NCI-H69 (cell line): ENCODE measurements around the gene MAP2K1.
"Not testable (repeated sequence)": the region's sequence is repeated elsewhere in the genome, so short reads cannot be mapped to it uniquely, and the experiment has no call there.

Experiments used
- DNase-seq: peaks from one replicate; lab custom pipeline; 2025; lab: John Stamatoyannopoulos, UW

Gene MAP2K1

DNA sequence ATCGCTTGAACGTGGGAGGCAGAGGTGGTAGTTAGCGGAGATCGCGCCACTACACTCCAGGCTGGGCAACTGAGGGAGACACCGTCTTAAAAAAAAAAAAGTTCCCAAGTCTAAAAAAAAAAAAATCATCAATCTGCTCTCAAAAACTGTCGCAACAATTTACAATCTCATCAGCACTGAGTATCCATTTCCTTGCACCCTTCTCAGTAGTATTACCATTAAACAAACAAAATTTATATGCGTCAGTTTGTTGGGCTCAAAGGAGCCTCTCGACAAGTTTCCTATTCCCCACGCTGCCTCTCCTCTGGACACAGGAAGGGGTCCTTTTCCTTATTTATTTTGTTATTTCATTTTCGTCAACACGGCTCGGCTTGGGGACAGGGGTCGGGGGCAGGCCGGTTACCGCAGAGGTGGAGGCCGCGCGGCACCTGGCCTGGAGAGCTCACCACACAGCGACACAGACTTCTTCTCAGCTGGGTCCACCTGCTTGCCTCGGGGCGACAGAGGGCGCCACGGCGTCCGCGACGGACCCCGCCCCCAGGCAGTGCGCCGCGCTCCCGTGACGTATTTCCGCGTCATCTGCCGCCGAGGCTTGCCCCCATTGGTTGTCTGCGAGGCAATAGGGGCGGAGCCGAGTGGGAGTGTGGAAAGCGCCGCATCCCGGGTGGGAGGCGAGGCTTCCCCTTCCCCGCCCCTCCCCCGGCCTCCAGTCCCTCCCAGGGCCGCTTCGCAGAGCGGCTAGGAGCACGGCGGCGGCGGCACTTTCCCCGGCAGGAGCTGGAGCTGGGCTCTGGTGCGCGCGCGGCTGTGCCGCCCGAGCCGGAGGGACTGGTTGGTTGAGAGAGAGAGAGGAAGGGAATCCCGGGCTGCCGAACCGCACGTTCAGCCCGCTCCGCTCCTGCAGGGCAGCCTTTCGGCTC lies at the start of gene MAP2K1:
Gene MAP2K1, plus strand, starts transcription at position 709 of the 920 bp plus-strand sequence. CDS start 436 bp downstream, outside the sequence.
- peak; percentile 99 for DNase-seq

GRCh38 chr15:66348530-66348929 lies 38.2 kb upstream of the MAP2K1 start:
- not testable (repeated sequence) for DNase-seq

- no peak for DNase-seq
Measured at GRCh38 chr15:66356077-66356358, 30.7 kb upstream of the MAP2K1 start.

DNA sequence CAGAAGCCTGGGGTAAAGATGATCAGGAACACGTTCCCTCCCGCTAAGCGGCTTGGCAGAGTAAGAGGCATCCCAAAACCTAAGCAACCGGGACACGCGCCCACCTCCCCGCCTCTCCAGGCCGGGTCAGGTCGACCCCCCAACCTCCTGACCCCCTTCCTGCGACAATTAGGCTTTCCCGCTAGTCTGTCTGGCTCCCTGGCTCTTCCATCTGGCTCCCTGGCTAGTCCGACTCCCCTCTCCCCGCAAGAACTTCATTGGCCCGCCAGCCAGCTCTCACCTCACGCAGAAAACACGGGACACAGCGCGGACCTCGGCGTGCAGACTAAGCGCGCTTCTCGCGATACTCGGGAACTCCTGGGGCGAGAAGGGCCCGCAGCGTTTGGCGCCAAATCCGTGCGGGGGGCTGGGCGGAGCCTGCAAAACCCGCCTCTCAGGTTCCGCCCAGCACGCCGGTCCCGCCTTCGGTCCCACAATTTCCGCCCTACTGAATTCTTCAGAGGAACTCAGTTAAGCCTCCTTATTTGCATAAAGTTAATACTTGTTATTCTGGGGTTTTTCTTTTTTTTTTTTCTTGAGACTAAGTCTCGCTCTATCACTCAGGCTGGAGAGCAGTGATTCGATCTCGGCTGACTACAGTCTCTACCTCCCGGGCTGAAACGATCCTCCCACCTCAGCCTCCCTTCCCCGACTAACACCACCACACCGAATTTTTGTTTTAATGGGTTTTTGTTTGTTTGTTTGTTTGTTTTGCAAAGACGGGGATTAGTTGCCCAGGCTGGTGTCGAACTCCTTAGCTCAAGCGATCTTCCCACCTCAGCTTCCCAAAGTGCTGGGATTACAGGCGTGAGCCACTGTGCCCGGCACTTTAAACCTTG lies 30.1 kb upstream of the MAP2K1 start, which contains the start of gene TIPIN:
Gene TIPIN, minus strand, starts transcription at position 327 of the 878 bp plus-strand sequence. CDS start 3,738 bp downstream, outside the sequence.
- peak; percentile 99 for DNase-seq

DNA sequence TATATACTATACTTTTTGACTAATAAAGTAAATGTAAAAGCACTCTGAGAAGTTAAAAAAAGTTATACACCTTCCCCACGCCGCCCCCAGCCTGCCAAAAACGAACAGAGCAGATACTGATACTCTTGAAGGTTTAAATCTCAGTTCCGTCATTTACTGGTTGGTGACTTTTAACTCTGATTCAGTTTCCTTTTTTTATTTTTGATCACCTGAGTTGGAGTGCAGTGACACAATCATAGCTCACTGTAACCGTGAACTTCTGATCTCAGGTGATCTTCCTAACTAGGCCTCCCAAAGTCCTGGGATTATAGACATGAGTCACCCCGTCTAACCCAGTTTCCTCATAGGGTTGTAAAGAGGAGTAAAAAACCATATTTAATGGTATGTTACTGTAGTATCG lies 27.0 kb upstream of the MAP2K1 start:
- no peak for DNase-seq

DNA sequence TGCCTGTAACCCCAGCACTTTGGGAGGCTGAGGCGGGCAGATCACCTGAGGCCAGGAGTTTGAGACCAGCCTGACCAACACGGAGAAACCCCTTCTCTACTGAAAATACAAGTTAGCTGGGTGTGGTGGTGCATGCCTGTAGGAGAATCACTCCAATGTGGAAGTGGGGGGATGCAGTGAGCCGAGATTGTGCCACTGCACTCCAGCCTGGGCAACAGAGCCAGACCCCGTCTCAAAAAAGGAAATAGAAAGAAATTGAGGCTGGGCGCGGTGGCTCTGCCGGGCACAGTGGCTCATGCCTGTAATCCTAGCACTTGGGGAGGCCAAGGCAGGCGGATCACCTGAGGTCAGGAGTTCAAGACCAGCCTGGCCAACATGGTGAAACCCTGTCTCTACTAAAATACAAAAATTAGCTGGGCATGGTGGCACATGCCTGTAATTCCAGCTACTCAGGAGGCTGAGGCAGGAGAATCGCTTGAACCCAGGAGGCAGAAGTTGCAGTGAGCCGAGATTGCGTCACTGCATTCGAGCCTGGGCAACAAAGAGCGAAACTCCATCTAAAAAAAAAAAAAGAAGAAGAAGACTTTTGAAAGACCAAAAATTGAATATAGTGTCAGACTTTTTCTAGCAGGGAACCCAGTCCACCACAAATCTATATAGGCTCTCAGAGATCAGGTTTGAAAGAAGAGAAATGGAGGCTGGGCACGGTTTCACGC lies 24.8 kb upstream of the MAP2K1 start:
- DNase-seq, result not testable (repeated sequence)

DNA sequence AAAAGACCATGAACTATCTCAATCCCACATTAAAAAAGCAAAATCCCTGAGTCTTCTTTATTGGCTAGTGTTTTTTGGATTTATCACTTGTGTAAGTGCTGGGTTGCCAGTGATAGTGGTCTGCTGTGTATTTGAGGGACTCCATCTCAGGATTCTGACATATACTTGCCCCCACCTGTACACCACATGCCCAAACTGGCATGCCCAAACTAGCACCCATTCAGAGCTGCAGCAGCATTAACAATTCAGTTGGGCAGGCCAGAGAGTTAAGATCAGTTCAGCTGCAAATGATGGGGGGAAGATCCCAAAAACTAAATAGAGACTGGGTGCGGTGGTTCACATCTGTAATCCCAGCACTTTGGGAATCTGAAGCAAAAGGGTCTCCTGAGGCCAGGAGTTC lies 23.9 kb upstream of the MAP2K1 start:
- no peak for DNase-seq

DNA sequence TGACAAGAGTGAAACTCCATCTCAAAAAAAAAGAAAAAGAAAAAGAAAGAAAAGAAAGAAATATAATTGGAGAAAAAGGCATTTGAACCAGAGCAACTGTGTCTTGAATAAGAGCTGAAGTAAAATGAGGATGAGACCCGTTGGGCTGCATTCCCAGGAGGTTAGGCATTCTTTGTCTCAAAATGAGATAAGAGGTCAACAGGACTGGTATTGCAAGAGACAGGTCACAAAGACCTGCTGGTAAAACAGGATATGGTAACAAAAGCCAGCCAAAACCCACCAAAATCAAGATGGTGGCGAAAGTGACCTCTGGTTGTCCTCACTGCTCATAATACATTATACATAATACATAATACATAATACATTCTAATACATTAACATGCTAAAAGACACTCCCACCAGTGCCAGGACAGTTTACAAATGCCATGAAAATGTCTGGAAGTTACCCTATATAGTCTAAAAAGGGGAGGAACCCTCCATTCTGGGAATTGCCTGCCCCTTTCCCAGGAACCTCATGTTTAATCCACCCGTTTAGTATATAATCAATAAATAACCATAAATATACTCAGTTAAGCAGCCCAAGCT lies 21.7 kb upstream of the MAP2K1 start:
- no peak for DNase-seq

- peak; percentile 62 for DNase-seq
Measured at GRCh38 chr15:66369773-66370651, 16.7 kb upstream of the MAP2K1 start.

DNA sequence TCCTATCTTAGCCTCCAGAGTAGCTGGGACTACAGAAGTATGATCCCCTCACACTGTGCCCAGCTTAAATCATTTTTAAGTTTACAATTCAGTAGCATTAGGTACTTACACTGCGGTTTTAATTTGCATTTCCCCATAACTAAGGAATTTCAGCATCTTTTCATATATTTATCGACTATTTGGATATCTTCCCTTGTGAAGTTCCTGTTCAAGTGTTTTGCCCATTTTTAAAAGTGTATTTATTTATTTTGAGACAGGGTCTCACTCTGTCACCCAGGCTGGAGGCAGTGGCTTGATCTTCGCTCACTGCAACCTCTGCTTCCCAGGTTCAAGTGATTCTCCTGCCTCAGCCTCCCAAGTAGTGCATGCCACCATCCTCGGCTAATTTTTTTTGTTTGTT lies 12.5 kb upstream of the MAP2K1 start:
- DNase-seq, result no peak

- DNase-seq, result no peak
Measured at GRCh38 chr15:66378814-66379430, 7.8 kb upstream of the MAP2K1 start.

DNA sequence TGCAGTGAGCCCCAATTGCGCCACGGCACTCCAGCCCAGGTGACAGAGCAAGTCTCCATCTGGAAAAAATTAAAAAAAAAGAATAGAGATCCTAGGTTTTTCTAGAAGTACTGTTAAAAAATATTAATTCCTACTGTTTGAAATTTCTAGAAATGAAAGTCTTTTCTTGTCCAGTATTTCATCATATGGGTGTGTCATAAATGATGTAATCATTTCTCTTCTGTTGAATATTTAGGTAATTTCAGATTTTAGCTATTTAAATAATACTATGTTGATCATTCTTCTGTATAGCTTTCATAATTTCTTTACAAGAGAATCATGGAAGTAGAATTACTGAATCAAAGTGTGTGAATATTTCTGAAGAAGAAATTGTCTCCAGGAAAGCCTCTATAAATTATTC lies 5.3 kb upstream of the MAP2K1 start:
- not testable (repeated sequence) for DNase-seq

DNA sequence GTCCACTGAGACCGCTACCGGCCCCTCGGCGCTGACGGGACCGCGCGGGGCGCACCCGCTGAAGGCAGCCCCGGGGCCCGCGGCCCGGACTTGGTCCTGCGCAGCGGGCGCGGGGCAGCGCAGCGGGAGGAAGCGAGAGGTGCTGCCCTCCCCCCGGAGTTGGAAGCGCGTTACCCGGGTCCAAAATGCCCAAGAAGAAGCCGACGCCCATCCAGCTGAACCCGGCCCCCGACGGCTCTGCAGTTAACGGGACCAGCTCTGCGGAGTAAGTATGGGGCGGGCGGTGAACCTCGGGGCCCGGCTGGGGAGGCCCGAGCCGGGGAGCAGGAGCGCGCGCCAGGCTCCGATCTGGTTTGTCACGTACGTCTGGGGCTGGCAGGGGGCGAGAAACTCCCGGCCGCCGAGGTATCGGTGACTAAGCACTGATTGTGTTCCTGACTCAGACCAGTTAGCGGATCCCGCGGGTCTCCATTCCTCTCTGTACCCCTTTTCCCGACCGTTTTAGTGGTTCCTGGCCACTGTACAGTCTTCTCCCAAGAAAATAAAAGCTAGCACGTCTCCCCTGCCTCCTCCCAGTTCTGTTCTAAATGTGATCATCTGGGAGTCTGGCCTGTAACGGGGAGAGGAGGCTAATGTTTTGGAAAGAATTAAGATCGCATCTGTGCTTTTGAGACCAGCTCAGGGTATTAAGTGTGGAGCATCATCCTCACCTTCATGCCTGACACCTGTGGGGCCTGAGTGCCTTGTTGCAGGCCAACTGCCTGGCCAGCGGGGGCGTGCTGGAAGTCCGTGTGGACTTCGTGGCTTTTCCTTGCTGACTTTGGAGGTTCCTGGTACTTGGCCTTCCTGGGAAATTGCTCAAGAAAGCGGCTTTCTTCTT lies 691 bp downstream of the MAP2K1 start:
- peak; percentile 77 for DNase-seq

GRCh38 chr15:66388043-66388363 lies 1.3 kb downstream of the MAP2K1 start:
- DNase-seq, result no peak

DNA sequence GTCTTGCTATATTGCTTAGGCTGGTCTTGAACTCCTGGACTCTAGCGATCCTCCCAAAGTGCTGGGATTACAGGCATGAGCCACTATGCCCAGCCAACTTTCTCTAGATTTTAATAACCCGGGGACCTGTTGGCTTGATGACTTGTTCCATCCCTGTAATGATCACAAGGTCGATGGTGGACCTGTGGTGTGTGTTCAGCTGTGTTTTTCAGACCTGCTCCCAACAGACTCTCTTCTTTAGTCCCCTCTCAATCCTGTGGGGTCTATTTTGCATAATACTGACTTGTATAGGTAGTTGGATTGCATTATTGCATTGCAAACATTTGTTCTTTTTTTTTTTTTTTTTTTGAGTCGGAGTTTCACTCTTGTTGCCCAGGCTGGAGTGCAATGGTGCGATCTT lies 1.9 kb downstream of the MAP2K1 start:
- DNase-seq, result no peak

GRCh38 chr15:66389098-66389858 lies 2.6 kb downstream of the MAP2K1 start:
- DNase-seq, result no peak

DNA sequence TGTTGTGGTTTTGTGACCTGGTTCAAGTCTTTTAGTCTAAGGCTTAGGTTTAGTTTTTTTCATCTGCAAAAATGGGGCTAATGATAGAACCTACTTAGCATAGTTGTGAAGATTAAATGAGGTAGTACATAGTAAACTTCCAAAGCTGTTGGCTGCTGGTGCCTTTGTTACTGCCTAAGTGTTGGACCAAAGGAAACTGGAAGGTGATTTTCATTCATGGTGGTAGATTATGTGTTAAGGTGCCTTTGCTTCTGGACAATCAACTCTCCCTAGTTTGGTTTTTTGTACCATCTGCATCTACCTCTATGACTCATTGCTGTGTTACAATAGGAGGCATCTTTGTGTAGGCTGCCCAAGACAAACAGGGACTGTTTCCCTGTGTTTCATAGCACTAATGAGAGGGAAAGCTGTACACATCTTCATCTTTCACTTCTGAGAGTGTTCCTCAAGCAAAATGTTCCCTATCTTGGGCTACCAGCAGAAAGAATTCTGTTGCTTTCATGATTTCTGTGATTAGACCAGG lies 3.2 kb downstream of the MAP2K1 start:
- DNase-seq, result no peak

- peak; percentile 17 for DNase-seq
Measured at GRCh38 chr15:66390678-66391077, 4.0 kb downstream of the MAP2K1 start.
